Measurements from ENCODE around the gene CASKIN2. TPM values are rescaled to one million over a fixed set of nuclear protein-coding genes. Genes with fewer than 3 reads are reported as not detected.
A peak's percentile ranks its signal among the peaks of the same experiment; 100 is the strongest.

Gene CASKIN2
- total RNA-seq, 1 donor from 2014 or later = 47.8 TPM

DNA sequence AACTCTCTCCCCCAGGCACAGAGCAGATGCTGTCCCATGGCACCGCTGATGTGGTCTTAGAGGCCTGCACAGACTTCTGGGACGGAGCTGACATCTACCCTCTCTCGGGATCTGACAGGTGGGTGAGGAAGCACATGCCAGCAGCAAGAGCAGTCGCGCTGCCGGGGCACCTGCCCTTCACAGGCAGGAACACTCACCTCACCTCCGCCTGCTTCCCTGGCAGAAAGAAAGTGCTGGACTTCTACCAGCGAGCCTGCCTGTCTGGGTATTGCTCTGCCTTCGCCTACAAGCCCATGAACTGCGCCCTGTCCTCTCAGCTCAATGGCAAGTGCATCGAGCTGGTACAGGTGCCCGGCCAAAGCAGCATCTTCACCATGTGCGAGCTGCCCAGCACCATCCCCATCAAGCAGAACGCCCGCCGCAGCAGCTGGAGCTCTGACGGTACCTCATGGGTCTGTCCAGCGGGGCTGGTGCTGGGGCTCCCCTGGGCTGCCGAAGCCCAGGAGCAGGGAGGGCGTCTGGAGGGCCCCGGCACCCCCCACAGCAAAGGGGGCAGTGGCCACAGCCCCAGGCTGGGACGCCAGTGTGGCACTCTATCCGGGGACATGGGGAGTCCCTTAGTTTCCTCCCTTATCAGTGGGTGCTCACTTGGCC is 21.7 kb downstream of the CASKIN2 start:
- Mint-ChIP-seq H3K27me3 (ENCODE audit: unreplicated experiment) (peaks cover 6% of the 10 kb centered on the region), H3K4me1 (ENCODE audit: unreplicated experiment) (peaks cover 31% of the 10 kb centered on the region), H3K9me3 (ENCODE audit: unreplicated experiment) (no peaks in the 10 kb centered on the region), H3K36me3 (ENCODE audit: low read depth, unreplicated experiment) (peaks cover 18% of the 10 kb centered on the region), H3K27ac (ENCODE audit: unreplicated experiment) (no peak overlapping the region), H3K4me3 (ENCODE audit: unreplicated experiment) (no peak overlapping the region)
- TF ChIP-seq, protein P1, sequence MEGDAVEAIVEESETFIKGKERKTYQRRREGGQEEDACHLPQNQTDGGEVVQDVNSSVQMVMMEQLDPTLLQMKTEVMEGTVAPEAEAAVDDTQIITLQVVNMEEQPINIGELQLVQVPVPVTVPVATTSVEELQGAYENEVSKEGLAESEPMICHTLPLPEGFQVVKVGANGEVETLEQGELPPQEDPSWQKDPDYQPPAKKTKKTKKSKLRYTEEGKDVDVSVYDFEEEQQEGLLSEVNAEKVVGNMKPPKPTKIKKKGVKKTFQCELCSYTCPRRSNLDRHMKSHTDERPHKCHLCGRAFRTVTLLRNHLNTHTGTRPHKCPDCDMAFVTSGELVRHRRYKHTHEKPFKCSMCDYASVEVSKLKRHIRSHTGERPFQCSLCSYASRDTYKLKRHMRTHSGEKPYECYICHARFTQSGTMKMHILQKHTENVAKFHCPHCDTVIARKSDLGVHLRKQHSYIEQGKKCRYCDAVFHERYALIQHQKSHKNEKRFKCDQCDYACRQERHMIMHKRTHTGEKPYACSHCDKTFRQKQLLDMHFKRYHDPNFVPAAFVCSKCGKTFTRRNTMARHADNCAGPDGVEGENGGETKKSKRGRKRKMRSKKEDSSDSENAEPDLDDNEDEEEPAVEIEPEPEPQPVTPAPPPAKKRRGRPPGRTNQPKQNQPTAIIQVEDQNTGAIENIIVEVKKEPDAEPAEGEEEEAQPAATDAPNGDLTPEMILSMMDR (IDR thresholded peaks at IDR 0.05; ENCODE audit: unreplicated experiment) = no peak
- DNase-seq (ENCODE audit: low spot score) = no peak

DNA sequence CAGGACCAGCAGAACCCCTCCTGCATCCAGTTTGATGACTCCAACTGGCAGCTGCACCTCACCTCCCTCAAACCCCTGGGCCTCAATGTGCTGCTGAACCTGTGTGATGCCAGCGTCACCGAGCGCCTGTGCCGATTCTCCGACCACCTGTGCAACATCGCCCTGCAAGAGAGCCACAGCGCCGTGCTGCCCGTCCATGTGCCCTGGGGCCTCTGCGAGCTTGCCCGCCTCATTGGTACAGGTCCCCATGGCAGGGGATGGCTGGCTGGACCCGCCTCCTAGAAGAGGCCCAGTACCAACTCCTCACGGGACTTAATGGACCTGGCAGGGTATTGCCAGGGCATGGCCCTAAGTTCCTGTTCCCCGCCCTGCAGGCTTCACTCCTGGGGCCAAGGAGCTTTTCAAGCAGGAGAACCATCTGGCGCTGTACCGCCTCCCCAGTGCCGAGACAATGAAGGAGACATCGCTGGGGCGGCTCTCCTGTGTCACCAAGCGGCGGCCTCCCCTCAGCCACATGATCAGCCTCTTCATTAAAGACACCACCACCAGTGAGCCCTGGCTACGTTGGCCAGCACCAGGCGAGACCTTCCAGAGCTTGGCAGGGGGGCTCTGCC is 22.7 kb downstream of the CASKIN2 start:
- Mint-ChIP-seq H3K27ac (ENCODE audit: unreplicated experiment) (no peak overlapping the region), H3K9me3 (ENCODE audit: unreplicated experiment) (no peaks in the 10 kb centered on the region), H3K36me3 (ENCODE audit: low read depth, unreplicated experiment) (peaks cover 19% of the 10 kb centered on the region), H3K4me1 (ENCODE audit: unreplicated experiment) (peaks cover 28% of the 10 kb centered on the region), H3K27me3 (ENCODE audit: unreplicated experiment) (peaks cover 7% of the 10 kb centered on the region), H3K4me3 (ENCODE audit: unreplicated experiment) (no peak overlapping the region)
- no peak for DNase-seq (ENCODE audit: low spot score)
- TF ChIP-seq, protein P1 (IDR thresholded peaks at IDR 0.05; ENCODE audit: unreplicated experiment) = no peak

DNA sequence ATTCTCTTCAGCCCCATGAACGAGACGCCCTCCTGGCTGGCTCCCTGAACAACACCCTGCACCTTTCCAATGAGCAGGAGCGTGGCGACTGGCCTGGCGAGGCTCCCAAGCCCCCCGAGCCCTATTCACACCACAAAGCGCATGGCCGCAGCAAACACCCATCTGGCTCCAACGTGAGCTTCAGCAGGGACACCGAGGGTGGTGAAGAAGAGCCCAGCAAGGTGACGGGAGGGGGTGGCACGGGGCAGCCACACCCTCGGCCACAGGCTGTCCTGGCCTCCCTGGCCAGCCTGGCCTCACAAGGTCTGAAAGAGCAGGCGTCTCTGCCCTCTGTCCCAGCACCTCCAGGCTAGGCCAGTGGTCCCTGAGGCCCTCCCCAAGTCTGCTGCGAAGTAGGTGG is 23.7 kb downstream of the CASKIN2 start:
- Mint-ChIP-seq H3K4me1 (ENCODE audit: unreplicated experiment) (peaks cover 34% of the 10 kb centered on the region), H3K27me3 (ENCODE audit: unreplicated experiment) (peaks cover 11% of the 10 kb centered on the region), H3K36me3 (ENCODE audit: low read depth, unreplicated experiment) (peaks cover 20% of the 10 kb centered on the region), H3K9me3 (ENCODE audit: unreplicated experiment) (no peaks in the 10 kb centered on the region), H3K27ac (ENCODE audit: unreplicated experiment) (no peak overlapping the region), H3K4me3 (ENCODE audit: unreplicated experiment) (no peak overlapping the region)
- TF ChIP-seq, protein P1 (IDR thresholded peaks at IDR 0.05; ENCODE audit: unreplicated experiment) = no peak
- no peak for DNase-seq (ENCODE audit: low spot score)

DNA sequence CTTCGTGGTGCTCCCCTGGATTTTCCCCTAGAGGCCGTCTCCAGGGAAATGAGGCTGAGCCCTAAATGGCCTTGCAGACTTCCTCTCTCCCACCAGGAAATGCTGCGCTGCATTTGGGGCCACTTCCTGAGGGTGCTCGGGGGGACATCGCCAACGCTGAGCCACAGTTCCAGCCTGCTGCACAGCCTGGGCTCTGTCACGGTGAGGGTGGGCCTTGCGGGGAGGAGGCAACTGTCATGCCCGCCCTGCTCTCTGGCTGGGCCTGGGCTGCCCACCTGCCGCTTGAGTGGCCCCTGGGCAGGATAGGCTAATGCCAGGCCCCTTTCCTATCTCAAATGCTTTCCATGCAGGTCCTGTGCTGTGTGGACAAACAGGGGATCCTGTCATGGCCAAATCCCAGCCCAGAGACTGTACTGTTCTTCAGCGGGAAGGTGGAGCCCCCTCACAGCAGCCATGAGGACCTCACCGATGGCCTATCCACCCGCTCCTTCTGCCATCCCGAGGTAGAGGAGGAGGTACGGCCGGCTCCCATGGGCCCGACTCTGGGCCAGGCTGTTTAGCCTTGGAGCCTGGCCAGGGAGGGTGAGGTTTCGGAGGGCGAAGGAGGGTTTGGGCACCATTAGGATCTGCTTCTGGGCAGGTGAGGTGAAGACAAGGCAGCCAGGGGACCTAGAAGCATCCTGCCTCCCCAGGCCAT is 24.2 kb downstream of the CASKIN2 start:
- H3K27ac Mint-ChIP-seq (ENCODE audit: unreplicated experiment) = peak overlapping the region; percentile 67
- no peaks in the 10 kb centered on the region for H3K9me3 Mint-ChIP-seq (ENCODE audit: unreplicated experiment)
- no peak for DNase-seq (ENCODE audit: low spot score)
- TF ChIP-seq, protein P1 (IDR thresholded peaks at IDR 0.05; ENCODE audit: unreplicated experiment) = no peak
- H3K27me3 Mint-ChIP-seq (ENCODE audit: unreplicated experiment) = peaks cover 15% of the 10 kb centered on the region
- H3K4me1 Mint-ChIP-seq (ENCODE audit: unreplicated experiment) = peaks cover 38% of the 10 kb centered on the region
- H3K4me3 Mint-ChIP-seq (ENCODE audit: unreplicated experiment) = no peak overlapping the region
- H3K36me3 Mint-ChIP-seq (ENCODE audit: low read depth, unreplicated experiment) = peaks cover 18% of the 10 kb centered on the region
